ENCODE measurements around the gene FAM241B.

FAM241B gene, protein sequence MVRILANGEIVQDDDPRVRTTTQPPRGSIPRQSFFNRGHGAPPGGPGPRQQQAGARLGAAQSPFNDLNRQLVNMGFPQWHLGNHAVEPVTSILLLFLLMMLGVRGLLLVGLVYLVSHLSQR

DNA sequence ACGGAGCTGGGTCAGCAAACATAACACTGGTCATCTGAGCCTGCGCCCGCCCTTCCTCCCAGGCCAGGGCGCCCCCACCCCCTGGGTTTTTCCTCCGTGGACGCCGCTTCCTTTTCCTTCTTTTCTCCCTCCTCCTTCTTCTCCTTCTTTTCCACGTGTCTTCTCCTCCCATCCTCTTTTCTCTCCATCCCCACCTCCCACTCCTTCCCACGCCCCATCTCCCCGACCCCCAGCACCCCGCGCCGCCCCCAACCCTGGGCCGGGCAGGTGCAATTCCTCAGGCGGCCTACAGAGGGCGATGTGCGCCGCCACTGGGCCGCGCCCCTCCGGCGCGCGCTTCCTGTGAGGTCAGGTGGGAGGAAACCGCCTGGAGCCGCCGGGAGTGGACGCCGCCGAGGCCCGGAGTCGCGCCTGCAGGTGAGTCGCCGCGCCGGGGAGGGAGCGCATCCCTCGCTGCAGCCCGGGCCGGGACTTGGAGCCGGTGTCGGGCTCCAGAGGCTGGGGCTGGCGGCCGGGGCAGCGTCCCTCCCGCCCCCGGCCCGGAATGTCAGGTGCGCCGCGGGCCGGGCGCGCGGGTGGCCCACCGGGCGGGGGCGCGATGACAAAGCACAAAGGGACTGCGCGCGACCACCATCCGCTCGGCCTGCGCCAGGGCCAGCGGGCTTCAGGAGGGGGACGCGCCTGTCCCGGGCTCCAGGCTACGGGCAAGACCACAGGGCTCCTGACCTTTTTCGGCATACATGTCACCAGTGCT lies at the start of gene FAM241B:
FAM241B (plus strand) TSS at position 351 of the 754 bp plus-strand sequence. CDS start 1,497 bp downstream, outside the sequence.
- peak; percentile 71 for DNase-seq

DNA sequence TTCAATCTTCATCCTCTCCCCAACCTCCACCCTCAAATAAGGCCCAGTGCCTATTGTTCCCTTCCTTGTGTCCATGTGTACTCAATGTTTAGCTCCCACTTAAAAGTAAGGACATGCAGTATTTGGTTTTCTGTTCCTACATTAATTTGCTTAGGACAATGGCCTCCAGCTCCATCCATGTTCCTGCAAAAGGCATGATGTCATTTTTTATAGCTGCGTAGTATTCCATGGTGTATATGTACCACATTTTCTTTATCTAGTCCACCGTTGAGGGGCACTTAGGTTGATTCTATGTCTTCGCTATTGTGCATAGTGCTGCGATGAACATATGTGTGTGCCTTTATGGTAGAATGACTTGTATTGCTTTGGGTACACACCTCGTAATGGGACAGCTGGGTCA lies 49.6 kb upstream of the FAM241B start:
- DNase-seq: no peak

DNA sequence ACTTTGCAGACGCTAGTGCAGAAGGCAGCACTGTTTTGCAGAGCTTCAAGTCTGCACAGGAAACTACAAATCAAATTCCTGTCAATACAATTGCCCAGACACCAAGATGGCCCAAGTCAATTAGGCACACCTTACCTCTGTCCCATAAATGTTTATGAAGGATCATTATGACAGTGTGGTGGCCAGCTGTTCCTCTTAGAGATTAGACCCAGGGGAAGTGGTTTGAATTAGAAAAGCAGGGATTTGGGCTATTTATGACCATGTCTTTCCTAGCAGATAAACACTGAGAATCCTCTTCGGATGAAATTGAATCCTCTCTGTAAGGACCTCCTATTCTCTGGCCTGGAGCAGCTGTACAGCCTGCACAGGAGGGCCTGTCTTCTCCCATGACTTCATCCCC lies 46.9 kb upstream of the FAM241B start:
- DNase-seq: no peak

DNA sequence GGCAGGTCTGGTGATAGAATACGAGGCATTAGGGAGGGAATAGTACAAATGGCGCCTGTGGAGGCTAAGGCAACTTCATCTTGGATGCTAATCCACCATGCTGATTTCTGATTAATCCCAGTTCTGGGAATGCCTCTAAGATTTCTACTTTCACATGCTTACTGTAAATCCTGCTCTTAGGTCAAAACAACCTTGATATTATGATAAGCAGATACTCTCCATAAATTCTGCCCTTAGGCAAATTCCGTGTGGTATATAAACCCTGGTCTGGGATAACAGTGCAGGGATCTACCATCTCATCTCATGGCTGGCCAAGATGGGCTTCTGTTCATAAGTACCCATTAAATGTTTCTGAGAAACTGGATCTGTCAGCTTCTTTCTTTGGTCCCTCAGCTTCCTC lies 45.4 kb upstream of the FAM241B start:
- DNase-seq: no peak

DNA sequence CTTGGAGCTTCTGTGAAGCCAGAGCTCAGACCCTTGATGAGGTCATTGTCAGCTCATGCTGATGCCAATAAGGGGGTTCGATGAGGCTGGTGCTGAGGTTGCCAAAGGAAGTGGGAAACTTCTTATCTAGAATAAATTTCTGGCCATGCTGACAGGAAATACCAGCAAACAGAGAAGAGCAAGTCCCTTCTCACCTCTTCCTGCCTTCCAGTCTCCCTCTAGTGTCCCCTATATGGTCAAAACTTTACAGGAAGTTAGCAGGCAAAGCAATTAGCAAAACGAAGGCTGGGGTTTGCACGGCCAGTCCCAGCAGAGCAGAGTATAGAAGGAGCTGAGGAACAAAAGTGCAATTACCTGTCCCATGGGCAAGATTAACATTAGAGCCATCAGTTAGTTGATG lies 41.7 kb upstream of the FAM241B start:
- DNase-seq: no peak

DNA sequence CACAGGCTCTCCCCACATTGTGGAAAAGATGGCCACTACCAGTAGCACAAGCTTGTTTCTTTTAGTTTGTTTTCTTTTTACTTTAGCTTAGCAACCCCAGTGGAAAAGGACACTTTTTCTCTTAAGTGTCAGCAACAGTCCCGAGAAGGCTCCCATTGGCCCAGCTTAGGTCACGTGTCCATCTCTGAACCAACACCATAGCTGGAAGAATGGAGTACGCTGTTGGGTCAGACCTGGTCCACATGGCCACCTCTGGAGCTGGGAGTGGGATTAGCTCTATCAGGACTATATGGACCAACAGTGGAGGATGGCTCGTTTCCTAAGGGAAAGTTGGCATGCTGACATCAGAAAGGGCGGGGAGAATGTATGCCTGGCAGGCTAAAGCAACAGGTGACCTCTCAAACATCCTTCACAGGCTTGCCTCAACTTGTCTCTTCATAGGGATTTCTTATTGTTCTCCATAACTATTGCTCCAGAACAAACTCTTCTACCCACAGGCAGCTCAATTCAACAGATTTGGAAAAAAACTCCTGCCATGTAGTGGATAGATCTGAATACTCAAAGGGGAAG lies 29.2 kb upstream of the FAM241B start:
- no peak for DNase-seq

DNA sequence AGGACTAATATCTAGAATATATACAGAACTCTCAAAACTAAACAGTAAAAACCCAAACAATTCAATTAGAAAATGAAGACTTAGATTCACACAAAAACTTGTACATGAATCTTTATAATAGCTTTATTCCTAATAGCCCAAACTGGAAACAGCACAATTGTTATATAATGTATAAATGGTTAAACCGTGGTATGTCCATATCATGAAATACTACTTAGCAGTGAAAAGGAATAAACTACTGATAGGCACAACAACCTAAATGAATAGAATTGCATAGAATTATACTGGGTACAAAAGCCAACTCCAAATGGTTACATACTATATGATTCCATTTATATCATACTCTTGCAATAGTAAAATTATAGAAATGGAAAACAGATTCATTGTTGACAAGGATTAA lies 21.0 kb upstream of the FAM241B start:
- no peak for DNase-seq

DNA sequence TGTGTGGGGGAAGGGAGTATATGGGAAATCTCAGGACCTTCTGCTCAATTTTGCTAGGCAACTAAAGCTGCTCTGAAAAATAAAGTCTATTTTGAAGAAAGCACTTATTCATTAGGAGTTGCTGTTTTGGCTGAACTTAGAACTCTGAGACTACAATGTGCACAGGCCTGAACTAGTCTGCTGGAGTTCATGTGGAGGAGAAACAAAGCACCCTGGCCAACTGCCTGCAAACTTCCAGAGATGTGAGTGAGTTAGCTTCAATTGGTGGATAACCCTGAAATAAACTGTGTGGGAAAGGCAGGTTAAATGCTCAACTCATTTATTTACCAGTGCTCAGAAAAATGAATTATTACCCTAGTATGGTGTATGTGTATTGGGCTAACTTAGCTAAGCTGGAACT lies 17.3 kb upstream of the FAM241B start:
- DNase-seq: no peak

DNA sequence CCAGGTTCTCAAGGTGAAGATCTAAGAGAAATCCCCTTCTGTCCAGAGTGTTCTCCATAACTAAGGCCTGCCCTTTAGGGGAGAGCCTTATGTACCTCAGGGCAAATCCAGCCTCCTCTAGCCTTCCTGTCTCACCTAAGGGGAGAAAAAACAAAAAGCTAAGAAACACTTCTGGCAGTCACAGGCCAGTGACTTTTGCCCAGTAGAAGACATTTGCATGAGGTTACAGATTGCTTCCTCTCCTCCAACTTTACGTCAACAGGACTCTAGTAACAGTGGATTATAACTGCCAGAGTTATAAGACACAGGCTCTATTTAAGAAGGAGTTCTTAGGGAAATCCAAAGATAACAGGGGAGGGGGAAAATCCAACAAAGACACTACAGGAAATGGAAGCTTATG lies 15.9 kb upstream of the FAM241B start:
- no peak for DNase-seq

DNA sequence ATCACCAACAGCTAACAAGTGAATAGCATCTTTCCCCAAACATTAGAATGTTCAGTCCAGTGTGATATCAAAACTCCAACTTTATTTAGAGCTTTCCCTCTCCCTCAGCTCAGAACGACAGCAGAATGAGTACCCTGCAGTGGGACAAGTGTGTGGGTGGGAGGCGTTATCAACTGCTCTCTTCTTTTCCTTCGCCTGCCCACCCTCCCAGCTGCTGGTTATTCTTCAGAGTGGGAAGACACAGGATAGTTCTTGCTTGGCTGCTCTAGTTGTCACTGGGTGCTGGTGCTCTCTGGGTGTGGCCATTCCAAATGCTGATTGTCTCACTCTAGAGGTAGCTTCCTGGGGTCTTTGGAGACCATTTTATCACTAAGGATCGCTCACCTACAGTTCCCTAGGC lies 13.7 kb upstream of the FAM241B start:
- no peak for DNase-seq

DNA sequence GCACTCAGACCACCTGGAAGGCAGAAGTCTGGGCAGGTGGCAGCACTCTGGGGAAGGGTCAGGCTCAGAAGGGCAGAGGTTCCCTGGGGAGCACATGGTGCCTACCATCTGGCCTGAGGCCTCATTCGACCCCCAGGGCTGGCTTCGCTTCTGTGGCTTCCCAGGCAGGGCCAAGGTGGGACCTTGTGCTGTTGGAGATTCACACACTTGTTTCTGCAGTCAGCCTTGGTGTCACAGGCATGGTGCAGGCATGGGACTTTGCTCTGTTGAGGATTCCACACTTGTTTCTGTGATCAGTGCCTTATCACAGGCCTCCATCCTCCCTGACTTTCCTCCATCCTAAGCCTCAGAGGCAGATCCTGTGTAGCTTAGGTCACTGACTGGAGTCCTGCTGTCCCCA lies 11.3 kb upstream of the FAM241B start:
- DNase-seq: no peak

DNA sequence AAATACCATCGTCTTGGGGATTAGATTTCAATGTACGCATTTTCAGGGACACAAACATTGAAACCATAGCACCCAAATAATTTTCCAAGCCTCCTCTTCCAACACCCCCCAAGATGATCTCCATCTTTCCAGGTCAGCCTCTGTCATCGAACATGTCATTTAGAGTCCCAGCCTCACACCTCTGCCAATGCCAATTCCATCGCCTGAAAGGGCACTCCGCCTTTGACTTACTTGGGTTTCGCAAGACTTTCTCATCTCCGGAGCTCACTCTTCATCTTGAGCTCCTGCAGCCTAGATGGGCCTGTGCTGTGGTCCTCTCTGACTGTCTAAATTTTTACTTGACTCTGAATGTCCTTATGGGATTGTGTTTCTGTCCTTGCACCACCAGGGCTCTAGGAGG lies 10.4 kb upstream of the FAM241B start:
- no peak for DNase-seq

DNA sequence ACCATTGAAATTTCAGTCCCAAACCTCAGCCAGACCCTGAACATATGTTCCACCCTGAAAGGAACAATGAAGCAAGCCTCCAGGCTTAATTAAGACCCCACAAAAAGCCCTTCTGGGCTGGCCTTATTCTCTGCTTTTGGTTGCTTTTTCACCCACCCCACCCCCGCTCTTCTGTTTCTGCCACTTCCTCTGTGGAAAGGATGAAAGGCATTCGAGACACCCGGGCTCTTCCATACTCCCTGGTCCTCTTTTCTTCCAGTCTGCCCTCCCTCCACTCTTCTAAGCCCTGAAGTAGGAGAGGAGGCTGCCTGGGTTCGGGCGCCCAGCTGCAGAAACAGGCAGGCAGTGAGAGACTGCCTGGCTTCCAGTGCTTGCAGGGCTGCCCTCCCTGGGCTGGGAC lies 9.4 kb upstream of the FAM241B start:
- DNase-seq: no peak

DNA sequence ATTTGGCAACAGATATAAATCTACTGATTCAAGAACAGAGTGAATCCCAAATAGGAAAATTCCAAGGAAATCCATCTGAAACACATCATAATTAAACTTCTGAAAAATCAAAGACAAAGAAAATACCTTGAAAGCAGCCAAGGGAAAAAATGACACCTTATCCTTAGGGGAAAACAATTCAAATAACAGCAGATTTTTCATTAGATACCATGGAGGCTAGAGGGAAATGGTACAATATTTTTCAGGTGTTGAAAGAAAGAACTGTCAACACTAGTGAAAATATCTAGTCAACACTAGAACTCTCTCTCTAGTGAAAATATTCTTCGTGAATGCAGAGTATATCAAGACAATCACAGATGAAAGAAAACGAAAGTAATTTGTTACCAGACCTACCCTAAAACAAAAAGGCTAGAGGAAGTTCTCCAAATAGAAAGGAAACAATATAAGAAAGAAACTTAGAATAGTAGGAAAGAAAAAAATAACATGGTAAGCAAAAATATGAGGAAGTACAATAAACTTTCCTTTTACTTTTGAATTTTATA lies 5.7 kb upstream of the FAM241B start:
- DNase-seq: no peak

DNA sequence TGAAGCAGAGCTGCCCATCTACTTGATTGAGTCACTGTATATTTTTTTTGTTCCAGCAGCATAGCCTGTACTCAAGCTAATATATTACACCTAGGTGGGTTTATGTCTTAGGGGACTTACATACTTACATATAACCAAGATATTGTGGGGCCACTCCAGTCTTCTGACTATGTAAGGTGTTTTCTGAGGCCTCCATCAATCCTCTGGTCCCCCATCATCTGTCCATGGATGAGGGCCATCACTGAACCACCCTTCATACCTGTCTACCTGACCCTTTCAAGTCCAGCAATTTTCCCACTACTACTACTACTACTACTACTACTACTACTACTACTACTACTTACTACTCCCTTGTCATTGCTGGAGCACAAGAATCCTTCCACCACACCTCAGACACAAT lies 3.2 kb upstream of the FAM241B start:
- no peak for DNase-seq

DNA sequence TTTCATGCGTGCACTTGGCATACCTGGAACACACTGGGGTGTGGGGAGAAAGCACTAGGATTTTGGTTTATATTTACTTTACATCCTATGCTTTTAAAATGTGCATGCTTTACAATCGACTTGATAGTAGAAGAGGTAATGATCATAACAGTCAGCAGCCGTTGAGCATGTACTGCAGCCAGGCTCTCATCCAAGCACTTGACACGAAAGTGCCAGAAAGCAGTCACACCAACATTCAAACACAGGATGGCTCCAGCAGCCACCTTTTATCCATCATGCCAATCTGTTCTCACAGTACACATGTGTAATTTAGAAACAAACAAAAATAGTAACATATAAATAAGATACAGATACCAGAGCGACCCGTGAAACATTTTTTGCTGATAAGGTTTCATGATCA lies 1.2 kb upstream of the FAM241B start:
- no peak for DNase-seq

DNA sequence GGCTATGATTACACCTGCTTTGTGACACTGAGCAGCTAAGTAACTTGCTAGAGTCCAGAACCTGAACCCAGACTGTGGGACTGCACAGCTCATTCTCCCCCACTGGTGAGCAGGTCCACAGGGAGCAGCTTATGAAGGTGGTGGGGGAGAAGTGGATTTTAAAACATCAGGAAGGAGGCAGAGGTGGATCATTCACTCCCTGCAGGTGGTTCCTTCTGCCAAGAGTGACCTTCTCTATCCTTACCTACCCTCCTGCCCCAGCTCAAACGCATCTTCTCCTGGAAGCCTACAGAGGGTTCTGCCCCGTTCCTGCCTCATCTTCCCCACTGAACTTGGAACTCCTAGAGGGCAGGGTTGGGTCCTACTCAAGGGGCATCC lies 539 bp upstream of the FAM241B start:
- no peak for DNase-seq

DNA sequence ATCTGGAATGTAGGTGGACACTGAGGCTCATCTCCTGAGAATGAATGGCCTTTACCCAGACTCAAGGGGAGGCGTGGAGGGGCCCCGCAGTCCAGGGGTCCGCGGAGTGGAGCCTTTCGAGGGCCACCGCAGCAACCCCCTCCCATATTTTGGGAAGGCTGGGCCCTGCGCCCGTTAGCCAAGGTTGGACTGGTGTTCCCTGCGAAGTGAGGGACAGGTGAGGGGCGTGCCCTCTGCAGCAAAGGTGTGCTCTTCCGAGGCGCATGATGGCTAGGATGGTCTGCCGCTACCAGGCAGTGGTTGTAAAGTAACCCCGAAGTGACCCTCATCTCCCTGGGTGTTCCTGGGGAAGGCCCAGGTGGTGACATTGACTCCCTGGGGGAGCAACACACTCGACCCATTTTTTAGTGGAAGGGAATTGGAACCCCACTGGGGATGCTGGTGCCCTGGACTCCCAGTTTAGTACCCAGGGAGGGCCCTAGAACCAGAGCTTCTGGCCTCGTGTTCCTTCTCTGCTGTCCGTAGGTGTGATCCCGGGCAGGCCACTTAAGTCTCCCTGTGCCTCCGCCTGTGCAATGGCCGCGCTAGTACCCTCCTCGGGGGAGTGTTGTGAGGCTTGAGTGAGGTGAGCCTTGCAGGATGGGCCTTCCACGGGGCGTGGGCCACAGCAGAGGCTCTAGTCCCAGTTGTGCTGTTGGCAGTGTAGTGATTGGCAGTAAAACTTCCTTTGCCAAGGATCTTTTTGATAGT lies 779 bp downstream of the FAM241B start:
- DNase-seq: no peak

DNA sequence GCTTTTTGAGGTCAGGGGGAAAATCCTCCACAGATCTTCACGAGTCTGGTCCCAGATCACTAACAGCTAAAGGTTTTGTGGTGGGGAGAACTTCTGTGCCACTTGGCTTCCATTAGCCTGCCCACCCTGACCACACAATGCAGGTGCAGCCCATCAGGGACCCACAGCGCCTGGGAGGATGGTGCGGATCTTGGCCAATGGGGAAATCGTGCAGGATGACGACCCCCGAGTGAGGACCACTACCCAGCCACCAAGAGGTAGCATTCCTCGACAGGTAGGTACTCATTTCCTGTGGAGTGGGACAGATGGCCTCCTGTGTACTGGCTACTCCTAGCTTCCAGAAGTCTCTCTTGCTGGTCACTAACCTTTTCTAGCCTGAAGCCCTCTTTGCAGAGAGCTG lies 1.5 kb downstream of the FAM241B start:
- no peak for DNase-seq

DNA sequence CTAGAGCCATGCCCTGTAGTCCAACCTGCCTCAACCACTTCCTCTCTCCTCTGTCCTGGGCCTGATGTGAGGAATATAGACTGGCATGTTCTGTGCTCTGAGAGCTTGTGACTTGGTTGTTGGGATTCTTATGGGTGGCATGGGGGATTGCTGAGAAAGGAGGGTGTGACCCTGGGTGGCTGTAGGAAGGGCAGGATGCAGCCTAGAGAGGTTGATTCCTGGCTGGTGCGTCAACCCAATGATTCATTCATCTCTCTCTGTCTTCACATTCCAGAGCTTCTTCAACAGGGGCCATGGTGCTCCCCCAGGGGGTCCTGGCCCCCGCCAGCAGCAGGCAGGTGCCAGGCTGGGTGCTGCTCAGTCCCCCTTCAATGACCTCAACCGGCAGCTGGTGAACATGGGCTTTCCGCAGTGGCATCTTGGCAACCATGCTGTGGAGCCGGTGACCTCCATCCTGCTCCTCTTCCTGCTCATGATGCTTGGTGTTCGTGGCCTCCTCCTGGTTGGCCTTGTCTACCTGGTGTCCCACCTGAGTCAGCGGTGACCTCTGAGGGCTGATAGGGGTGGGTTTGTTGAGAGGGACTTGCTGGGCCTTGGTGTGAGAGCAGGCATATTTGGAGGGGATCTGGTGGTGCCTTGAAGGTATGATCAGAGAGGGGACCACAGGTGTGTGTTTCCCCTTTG lies 2.6 kb downstream of the FAM241B start:
- no peak for DNase-seq

DNA sequence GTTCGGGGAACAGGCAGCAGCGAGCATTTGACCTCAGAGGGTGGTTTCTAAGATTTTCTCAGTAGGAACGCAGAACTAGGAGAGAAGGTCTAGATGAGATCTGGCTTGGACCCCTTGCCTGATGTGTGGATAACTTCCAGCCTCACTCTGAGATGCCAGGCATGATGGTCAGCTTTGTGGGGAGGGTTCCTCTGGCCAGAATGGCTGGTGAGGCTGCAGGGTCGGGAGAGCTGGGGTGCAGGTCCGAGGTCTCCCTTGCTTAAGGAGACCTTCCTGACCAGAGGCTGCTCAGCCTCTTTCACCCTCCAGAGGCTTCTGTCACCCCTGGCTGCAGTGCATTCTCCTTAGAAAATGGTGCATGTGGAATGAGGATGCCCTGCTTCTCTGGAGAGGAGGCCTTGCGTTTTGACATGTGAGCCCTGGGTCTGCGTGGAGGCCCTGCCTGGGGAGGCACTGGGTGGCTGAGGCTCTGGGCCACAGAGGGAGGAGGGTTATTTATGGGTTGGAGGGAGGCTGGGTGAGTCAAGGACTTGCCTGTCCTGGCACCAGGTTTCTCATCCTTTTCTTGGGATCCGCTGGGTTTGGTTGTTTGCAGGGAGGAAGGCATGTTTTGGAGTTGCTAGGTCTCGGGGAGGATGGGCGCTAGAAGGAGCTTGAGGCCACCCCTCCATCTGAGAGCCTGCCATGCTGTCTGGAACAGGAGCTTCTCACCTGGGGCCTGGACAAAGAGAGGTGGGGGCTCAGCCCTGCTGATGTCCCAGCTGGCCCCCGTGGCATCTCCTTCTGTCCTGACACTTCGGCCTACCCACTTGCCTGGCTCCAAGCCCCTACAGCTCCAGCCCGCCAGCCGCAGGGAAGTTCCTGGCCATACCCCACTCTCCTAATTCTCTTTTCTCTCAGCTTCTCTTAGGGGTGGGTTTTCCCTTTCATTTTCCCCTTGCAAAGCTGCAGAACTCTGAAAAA lies 3.9 kb downstream of the FAM241B start:
- no peak for DNase-seq
